Measurements from ENCODE around the gene RGR.
"Not testable (repeated sequence)": the region's sequence is repeated elsewhere in the genome, so short reads cannot be mapped to it uniquely, and the experiment has no call there.

Gene RGR

GRCh38 chr10:84256510-84257342 is 11.9 kb downstream of the RGR start:
- in situ Hi-C loops (cut with HindIII; ENCODE audit: low sequenced_read_pairs): no loop called here

GRCh38 chr10:84257343-84258020 is 12.6 kb downstream of the RGR start:
- in situ Hi-C loops (cut with HindIII; ENCODE audit: low sequenced_read_pairs): no loop called here

GRCh38 chr10:84258034-84258695 is 13.3 kb downstream of the RGR start:
- in situ Hi-C loops (cut with HindIII; ENCODE audit: low sequenced_read_pairs): no loop called here

- in situ Hi-C loops (cut with HindIII; ENCODE audit: low sequenced_read_pairs): no loop called here
Observed at GRCh38 chr10:84261236-84261915, 16.5 kb downstream of the RGR start.

GRCh38 chr10:84262190-84262956 is 17.5 kb downstream of the RGR start:
- in situ Hi-C loops (cut with HindIII; ENCODE audit: low sequenced_read_pairs): no loop called here

- in situ Hi-C loops (cut with HindIII; ENCODE audit: low sequenced_read_pairs): no loop called here
Observed at GRCh38 chr10:84263716-84264115, 18.9 kb downstream of the RGR start.

GRCh38 chr10:84264611-84265141 is 19.8 kb downstream of the RGR start:
- in situ Hi-C loops (cut with HindIII; ENCODE audit: low sequenced_read_pairs): loop anchor here (5.0 kb wide), 1 partner anchor 63 kb away; the partner anchor contains the start of gene CCSER2

GRCh38 chr10:84265418-84265817 is 20.6 kb downstream of the RGR start:
- in situ Hi-C loops (cut with HindIII; ENCODE audit: low sequenced_read_pairs): loop anchor here (5.0 kb wide), 1 partner anchor 62 kb away; the partner anchor contains the start of gene CCSER2

- in situ Hi-C loops (cut with HindIII; ENCODE audit: low sequenced_read_pairs): loop anchor here (5.0 kb wide), 1 partner anchor 60 kb away; the partner anchor contains the start of gene CCSER2
Observed at GRCh38 chr10:84267503-84268126, 22.8 kb downstream of the RGR start.

- in situ Hi-C loops (cut with HindIII; ENCODE audit: low sequenced_read_pairs): loop anchor here (5.0 kb wide), 1 partner anchor 58 kb away; the partner anchor contains the start of gene CCSER2
Observed at GRCh38 chr10:84269162-84269561, 24.3 kb downstream of the RGR start.

GRCh38 chr10:84269773-84270172 is 24.9 kb downstream of the RGR start:
- in situ Hi-C loops (cut with HindIII; ENCODE audit: low sequenced_read_pairs): loop anchor here (5.0 kb wide), 1 partner anchor 58 kb away; the partner anchor contains the start of gene CCSER2

- in situ Hi-C loops (cut with HindIII; ENCODE audit: low sequenced_read_pairs): no loop called here
Observed at GRCh38 chr10:84270708-84271107, 25.9 kb downstream of the RGR start.

GRCh38 chr10:84279876-84280475 is 35.1 kb downstream of the RGR start:
- in situ Hi-C loops (cut with HindIII; ENCODE audit: low sequenced_read_pairs): not testable (repeated sequence)

GRCh38 chr10:84286695-84287094 is 41.8 kb downstream of the RGR start:
- in situ Hi-C loops (cut with HindIII; ENCODE audit: low sequenced_read_pairs): no loop called here

GRCh38 chr10:84288151-84288550 is 43.3 kb downstream of the RGR start:
- in situ Hi-C loops (cut with HindIII; ENCODE audit: low sequenced_read_pairs): no loop called here

- in situ Hi-C loops (cut with HindIII; ENCODE audit: low sequenced_read_pairs): loop anchor here (5.0 kb wide), 1 partner anchor 38 kb away; the partner anchor contains the start of gene CCSER2
Observed at GRCh38 chr10:84289521-84290200, 44.8 kb downstream of the RGR start.

GRCh38 chr10:84290235-84290634 is 45.4 kb downstream of the RGR start:
- in situ Hi-C loops (cut with HindIII; ENCODE audit: low sequenced_read_pairs): loop anchor here (5.0 kb wide), 1 partner anchor 37 kb away; the partner anchor contains the start of gene CCSER2

GRCh38 chr10:84291384-84291783 is 46.5 kb downstream of the RGR start:
- in situ Hi-C loops (cut with HindIII; ENCODE audit: low sequenced_read_pairs): loop anchor here (5.0 kb wide), 1 partner anchor 36 kb away; the partner anchor contains the start of gene CCSER2

Measured in endothelial cell of hepatic sinusoid (primary cell).